HG02759 (cell line): ENCODE results near the gene POLR1A.

Source experiments
- ATAC-seq: cut with Tn5 transposase; IDR thresholded peaks from one replicate; pipeline ENCODE4 v1.9.1; 2021; ENCODE audit warnings: mild to moderate bottlenecking, moderate library complexity; ENCODE audit not compliant: unreplicated experiment

Gene POLR1A

GRCh38 chr2:86105252-86105968 lies at the start of gene POLR1A:
Gene POLR1A (minus strand): TSS chr2:86105886. CDS start chr2:86105776, 110 bp downstream.
- peak; percentile 80 for ATAC-seq

- no peak for ATAC-seq
Measured at GRCh38 chr2:86150502-86150901, 44.8 kb upstream of the POLR1A start.

- ATAC-seq = no peak
Measured at GRCh38 chr2:86147793-86148192, 42.1 kb upstream of the POLR1A start.

- no peak for ATAC-seq
Measured at GRCh38 chr2:86143926-86144685, 38.4 kb upstream of the POLR1A start.

GRCh38 chr2:86143307-86143706 lies 37.6 kb upstream of the POLR1A start:
- ATAC-seq = no peak

GRCh38 chr2:86142436-86143257 lies 37.0 kb upstream of the POLR1A start:
- ATAC-seq = no peak

- no peak for ATAC-seq
Measured at GRCh38 chr2:86140969-86141392, 35.3 kb upstream of the POLR1A start.

DNA sequence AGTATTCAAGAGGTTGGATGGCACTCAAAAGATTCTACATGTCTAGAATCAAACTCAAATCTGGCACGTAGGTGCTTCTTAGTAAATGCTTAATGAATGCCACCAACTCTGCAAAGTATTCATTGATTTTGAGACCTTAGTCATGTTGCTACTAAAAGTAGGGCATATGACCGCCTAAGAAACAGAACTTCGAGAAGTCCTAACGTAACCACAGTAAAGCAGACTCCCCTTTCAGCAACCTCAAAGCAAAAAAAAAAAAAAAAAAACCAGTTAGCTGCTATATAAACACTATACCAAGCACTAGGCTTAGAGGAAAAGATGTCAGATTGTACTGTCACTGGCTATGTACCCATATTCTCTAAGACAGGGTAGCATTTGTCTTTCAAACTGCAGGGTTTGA lies 34.3 kb upstream of the POLR1A start:
- ATAC-seq = no peak

GRCh38 chr2:86138736-86139625 lies 33.3 kb upstream of the POLR1A start:
- ATAC-seq = no peak

DNA sequence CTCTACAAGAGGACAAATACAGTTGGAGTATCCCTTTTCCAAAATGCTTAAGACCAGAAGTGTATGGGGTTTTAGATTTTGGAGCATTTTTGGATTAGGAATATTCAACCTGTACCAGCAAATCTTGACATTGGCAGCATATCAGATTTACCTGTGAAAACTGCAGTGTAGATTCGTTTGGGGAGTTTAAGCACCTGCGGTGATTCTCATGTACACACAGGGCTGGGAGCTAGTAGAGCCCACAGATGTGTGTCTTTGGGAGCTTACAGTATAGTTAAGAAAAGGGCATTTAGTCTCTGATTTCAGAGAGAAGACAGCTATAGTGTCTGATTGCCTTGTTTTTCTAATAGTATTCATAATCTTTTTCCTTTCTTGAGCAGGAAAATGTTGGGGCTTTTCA lies 30.5 kb upstream of the POLR1A start:
- no peak for ATAC-seq

DNA sequence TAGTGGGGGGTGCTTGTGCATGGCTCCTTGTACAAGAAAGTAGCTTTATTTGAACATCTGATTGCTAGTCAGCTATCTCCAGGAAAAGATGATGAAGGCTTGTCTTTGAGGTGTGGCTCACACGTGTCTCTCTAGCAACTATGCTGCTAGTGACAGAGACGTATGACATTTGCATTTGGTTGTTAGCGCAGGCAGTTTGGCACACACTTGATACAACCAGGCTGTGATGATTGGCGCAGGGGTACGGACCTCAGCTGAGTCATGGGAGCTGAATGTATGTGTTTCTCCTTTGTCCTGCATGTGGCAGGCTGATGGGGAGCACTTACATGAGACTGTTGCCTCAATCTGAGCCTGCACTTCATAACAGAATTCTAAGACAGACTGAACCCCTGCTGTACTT lies 30.0 kb upstream of the POLR1A start:
- no peak for ATAC-seq

GRCh38 chr2:86134709-86135108 lies 29.0 kb upstream of the POLR1A start:
- no peak for ATAC-seq

- no peak for ATAC-seq
Measured at GRCh38 chr2:86124683-86125082, 19.0 kb upstream of the POLR1A start.

- no peak for ATAC-seq
Measured at GRCh38 chr2:86123328-86123925, 17.7 kb upstream of the POLR1A start.

DNA sequence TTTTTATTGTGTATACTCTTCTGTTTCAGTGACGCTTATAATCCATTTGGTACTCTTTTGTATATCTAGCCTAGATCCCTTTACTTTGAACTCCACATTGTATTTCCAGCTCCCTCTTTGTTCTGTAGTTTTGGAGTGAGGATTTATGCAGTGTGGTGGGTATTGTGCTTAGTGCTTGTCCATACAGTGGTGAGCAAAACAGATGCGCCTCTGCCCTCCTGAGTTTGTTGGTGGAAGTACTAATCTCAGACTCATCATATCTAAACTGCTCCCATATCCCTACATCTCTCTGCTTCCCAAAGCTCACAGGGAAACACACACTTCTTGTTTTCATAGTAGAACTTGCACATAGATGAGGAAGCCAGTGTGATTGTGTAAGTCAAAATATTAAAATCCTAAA lies 12.4 kb upstream of the POLR1A start:
- no peak for ATAC-seq

DNA sequence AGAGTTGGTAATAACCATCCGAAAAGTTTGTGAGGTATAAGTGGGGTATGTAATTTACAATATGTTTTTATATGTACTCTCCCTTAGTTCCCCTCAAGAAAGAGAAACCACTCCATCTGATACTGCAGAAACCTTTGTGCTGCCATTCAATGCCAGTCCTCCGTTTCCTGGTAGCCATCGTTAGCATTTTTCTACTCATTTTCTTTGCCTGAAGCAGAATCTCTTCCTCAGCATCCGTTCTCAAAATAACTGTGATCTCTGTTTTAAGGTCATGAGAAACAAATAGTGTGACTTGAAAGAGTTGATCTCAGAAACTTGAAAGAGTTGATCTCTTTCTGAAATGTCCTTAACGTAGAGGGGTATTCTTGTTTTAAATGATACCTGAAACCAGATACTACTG lies 1.3 kb upstream of the POLR1A start:
- ATAC-seq = no peak

- ATAC-seq = peak; percentile 90
Measured at GRCh38 chr2:86105969-86106945, 571 bp upstream of the POLR1A start, which contains the start of gene PTCD3. Gene PTCD3 (plus strand): TSS chr2:86106235. CDS start chr2:86106248, 13 bp downstream.

DNA sequence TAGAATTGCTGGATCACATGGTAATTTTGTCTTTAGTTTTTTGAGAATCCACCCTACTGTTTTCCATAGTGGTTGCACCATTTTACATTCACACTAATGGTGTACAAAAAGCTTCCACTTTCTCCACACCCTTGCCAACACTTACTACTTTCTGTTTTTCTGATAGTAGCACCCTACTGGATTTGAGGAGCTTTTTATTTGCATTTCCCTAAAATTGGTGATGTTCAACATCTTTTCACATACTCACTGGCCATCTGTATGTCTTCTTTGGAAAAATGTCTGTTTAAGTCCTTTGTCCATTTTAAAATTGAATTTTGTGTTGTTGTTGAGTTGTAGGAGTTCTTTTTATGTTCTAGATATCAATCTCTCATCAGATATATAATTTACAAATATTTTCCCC lies 3.5 kb downstream of the POLR1A start:
- no peak for ATAC-seq

- ATAC-seq = no peak
Measured at GRCh38 chr2:86097913-86098312, 7.8 kb downstream of the POLR1A start.
